Uterus (tissue), 4 donors: Measurements from ENCODE around the gene LSP1. TPM values are rescaled to one million over a fixed set of nuclear protein-coding genes. Genes with fewer than 3 reads are reported as not detected.

Experiments
- DNase-seq, 2 donors: peaks; one replicate each; pipeline ENCODE4 v3.0.0-alpha.2; 2019 to 2020
- H3K27ac ChIP-seq, 2 donors: fragments of 200-600 bp; sonication (generic); 1 replicate in 1 of 2; 2 replicates in 1 of 2; pipeline ENCODE4 v1.5.1; 2016 to 2018
- H3K27me3 ChIP-seq, 2 donors: fragments of 200-600 bp; sonication (generic); one replicate each; pipeline ENCODE4 v1.5.1; 2018 to 2019; ENCODE audit warnings: control low read depth in 1 of 2
- H3K36me3 ChIP-seq, 2 donors: fragments of 200-600 bp; sonication (generic); one replicate each; pipeline ENCODE4 v1.5.1; 2019; ENCODE audit warnings: control low read depth in 1 of 2
- H3K4me1 ChIP-seq, 2 donors: fragments of 200-600 bp; sonication (generic); one replicate each; pipeline ENCODE4 v1.5.1; 2018 to 2019; ENCODE audit warnings: control low read depth in 1 of 2
- H3K4me3 ChIP-seq, 2 donors: fragments of 200-600 bp; sonication (generic); 1 replicate in 1 of 2; 2 replicates in 1 of 2; pipeline ENCODE4 v1.5.1; 2018 to 2019; ENCODE audit warnings: mild to moderate bottlenecking in 1 of 2
- H3K9me3 ChIP-seq, 2 donors: fragments of 200-600 bp; sonication (generic); one replicate each; pipeline ENCODE4 v1.5.1; 2019; ENCODE audit warnings: control low read depth in 1 of 2
- POLR2A ChIP-seq, 2 donors: fragments of 450-650 bp; IDR thresholded peaks; one replicate each; pipeline ENCODE4 v1.6.1; 2016; ENCODE audit warnings: antibody characterized with exemption in 2 of 2, mild to moderate bottlenecking in 1 of 2, moderate library complexity in 1 of 2
- intact Hi-C: fragments of 100-400 bp; cut with DNase I; formaldehyde crosslinking; loops from one replicate; pipeline ENCODE4 v1.15.1; 2023; ENCODE audit warnings: low total_unique reads
- total RNA-seq, 4 donors: library from RNA; depleted of rRNA in 3 of 4; stranded (reverse); fragments of >200 nt in 3 of 4; gene quantifications; one replicate each; pipeline versions ENCODE4 v1.1.0 to v1.2.4, GENCODE V29; 2014 to 2023
- TF ChIP-seq, protein P1 (sequence below), 4 experiments: fragments of 200-600 bp in 2 of 4; fragments of 450-650 bp in 2 of 4; sonication (generic) in 2 of 4; IDR thresholded peaks; one replicate each; pipeline ENCODE4 v1.5.1; 2016 to 2019; ENCODE audit warnings: antibody characterized with exemption in 4 of 4, mild to moderate bottlenecking in 2 of 4, moderate library complexity in 1 of 4
- donor health status: DM: yes; HTN: yes; CAD: no.

Gene LSP1
- total RNA-seq, 4 donors from 2014 or later: 11.2 to 112 (median 25.1) TPM

DNA sequence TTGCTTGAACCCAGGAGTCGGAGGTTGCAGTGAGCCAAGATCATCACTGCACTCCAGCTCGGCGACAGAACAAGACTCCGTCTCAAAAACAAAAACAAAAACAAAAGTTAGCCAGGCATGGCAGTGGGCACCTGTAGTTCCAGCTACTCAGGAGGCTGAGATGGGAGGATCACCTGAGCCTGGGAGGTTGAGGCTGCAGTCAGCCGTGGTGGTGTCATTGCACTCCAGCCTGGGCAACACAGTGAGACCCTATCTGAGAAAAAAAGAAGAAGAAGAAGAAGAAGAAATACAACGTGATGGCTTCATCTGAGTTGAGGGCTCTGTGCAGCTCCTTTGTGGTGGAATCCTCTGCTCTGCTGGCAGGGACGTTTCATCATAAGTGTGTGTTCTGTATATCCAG is 56.6 kb downstream of the LSP1 start:
- intact Hi-C loops: no loop called here
- TF ChIP-seq POLR2A (IDR thresholded peaks at IDR 0.05): no peak
- TF ChIP-seq, protein P1, sequence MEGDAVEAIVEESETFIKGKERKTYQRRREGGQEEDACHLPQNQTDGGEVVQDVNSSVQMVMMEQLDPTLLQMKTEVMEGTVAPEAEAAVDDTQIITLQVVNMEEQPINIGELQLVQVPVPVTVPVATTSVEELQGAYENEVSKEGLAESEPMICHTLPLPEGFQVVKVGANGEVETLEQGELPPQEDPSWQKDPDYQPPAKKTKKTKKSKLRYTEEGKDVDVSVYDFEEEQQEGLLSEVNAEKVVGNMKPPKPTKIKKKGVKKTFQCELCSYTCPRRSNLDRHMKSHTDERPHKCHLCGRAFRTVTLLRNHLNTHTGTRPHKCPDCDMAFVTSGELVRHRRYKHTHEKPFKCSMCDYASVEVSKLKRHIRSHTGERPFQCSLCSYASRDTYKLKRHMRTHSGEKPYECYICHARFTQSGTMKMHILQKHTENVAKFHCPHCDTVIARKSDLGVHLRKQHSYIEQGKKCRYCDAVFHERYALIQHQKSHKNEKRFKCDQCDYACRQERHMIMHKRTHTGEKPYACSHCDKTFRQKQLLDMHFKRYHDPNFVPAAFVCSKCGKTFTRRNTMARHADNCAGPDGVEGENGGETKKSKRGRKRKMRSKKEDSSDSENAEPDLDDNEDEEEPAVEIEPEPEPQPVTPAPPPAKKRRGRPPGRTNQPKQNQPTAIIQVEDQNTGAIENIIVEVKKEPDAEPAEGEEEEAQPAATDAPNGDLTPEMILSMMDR (IDR thresholded peaks at IDR 0.05): no peak
- H3K27me3 ChIP-seq: no peaks in the 10 kb centered on the region
- no peaks in the 10 kb centered on the region for H3K4me1 ChIP-seq
- no peak overlapping the region for H3K4me3 ChIP-seq
- H3K36me3 ChIP-seq: no peaks in the 10 kb centered on the region
- no peaks in the 10 kb centered on the region for H3K9me3 ChIP-seq
- no peak for DNase-seq
- peak overlapping the region; percentile 75 to 76 for H3K27ac ChIP-seq

GRCh38 chr11:1912289-1912878 is 59.5 kb downstream of the LSP1 start:
- TF ChIP-seq POLR2A (IDR thresholded peaks at IDR 0.05): no peak
- TF ChIP-seq, protein P1 (IDR thresholded peaks at IDR 0.05): no peak
- H3K27me3 ChIP-seq: no peaks in the 10 kb centered on the region
- intact Hi-C loops: no loop called here
- no peaks in the 10 kb centered on the region for H3K4me1 ChIP-seq
- no peak overlapping the region for H3K4me3 ChIP-seq
- no peaks in the 10 kb centered on the region for H3K9me3 ChIP-seq
- H3K36me3 ChIP-seq: no peaks in the 10 kb centered on the region
- no peak for DNase-seq
- H3K27ac ChIP-seq: peak overlapping the region; percentile 46 to 49

DNA sequence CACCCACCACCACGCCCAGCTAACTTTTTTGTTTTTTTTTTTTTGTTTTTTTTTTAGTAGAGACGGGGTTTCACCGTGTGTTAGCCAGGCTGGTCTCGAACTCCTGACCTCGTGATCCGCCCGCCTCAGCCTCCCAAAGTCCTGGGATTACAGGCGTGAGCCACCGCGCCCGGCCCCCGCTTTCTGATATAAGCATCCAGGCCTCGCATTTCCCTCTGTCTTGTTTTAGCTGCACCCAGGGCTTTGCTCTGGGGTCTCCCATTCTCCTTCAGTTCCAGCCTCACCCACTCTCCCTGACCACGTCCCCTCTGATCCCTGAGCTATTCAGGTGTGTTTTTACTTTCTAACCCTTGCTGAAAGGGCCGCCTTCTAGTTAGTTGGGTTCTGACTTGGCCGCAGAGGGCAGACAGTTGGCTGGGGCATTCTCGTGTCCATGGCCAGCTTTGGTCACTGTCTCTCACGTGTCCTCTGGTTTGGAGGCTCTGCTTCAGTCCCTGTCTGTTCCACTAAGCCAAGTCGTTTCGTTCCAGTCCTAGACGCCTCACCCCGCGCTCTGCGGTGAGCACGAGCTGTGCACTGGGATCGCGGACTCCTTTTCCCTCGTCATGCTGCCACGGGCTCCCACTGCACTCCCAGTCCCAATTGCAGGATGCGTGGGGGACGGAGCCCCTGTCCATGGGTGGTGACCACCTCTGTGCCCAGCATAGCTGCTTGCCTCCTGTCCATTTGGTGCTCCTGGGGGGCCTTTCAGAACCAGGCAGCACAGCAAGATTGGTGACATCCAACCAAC is 60.6 kb downstream of the LSP1 start:
- Histone ChIP-seq H3K27ac (no peak overlapping the region), H3K27me3 (no peaks in the 10 kb centered on the region), H3K36me3 (no peaks in the 10 kb centered on the region), H3K4me1 (no peaks in the 10 kb centered on the region), H3K9me3 (no peaks in the 10 kb centered on the region), H3K4me3 (no peak overlapping the region)
- no peak for DNase-seq
- intact Hi-C loops: no loop called here
- TF ChIP-seq, protein P1 (IDR thresholded peaks at IDR 0.05): no peak
- TF ChIP-seq POLR2A (IDR thresholded peaks at IDR 0.05): no peak

GRCh38 chr11:1915795-1916131 is 62.9 kb downstream of the LSP1 start:
- Histone ChIP-seq H3K36me3 (no peaks in the 10 kb centered on the region), H3K4me3 (no peak overlapping the region), H3K27ac (no peak overlapping the region), H3K27me3 (no peaks in the 10 kb centered on the region), H3K4me1 (no peaks in the 10 kb centered on the region), H3K9me3 (no peaks in the 10 kb centered on the region)
- DNase-seq: no peak
- TF ChIP-seq, protein P1 (IDR thresholded peaks at IDR 0.05): no peak
- TF ChIP-seq POLR2A (IDR thresholded peaks at IDR 0.05): no peak
- intact Hi-C loops: no loop called here
